B cell (primary cell): ENCODE data around the gene NOS1AP. TPM values are rescaled to one million over a fixed set of nuclear protein-coding genes. Genes with fewer than 3 reads are reported as not detected.

Experiments used
- ATAC-seq: fragments of 200-7000 bp; cut with Tn5 transposase; one replicate; pipeline ENCODE4 v1.10.0; 2021; ENCODE audit warnings: low read depth, mild to moderate bottlenecking, moderate number of reproducible peaks, moderate library complexity
- CTCF ChIA-PET: fragments of 350-600 bp; sonication (Branson Sonifier 250); formaldehyde crosslinking; loops from one replicate; lab custom pipeline; 2021; ENCODE audit warnings: antibody characterized with exemption, inconsistent platforms; lab: Charles Lee
- POLR2A ChIA-PET: fragments of 350-600 bp; sonication (Branson Sonifier 250); formaldehyde crosslinking; loops from one replicate; lab custom pipeline; 2021; ENCODE audit warnings: antibody characterized with exemption; lab: Charles Lee
- DNase-seq: peaks from one replicate; pipeline ENCODE4 v3.0.0; 2013
- H2AFZ ChIP-seq: 2 replicates; pipeline ENCODE4 v1.6.1; 2012; ENCODE audit warnings: mild to moderate bottlenecking, low read depth, low read length; ENCODE audit not compliant: insufficient read depth, poor library complexity, severe bottlenecking
- H3K27ac ChIP-seq, 2 donors: 1 replicate in 1 of 2; 2 replicates in 1 of 2; pipeline ENCODE4 v1.5.1; 2012 to 2013; ENCODE audit warnings: low read length in 2 of 2, mild to moderate bottlenecking in 2 of 2, moderate library complexity in 1 of 2
- H3K27me3 ChIP-seq, 4 experiments: fragments of 200-600 bp in 1 of 4; sonication (generic) in 1 of 4; replicated peaks in 1 of 4; 1 replicate in 2 of 4; 2 replicates in 2 of 4; pipeline versions ENCODE4 v1.6.1 to v1.7.0; 2013 to 2016; ENCODE audit warnings: low read length in 3 of 4, mild to moderate bottlenecking in 2 of 4, mixed read lengths in 1 of 4, moderate library complexity in 1 of 4; ENCODE audit not compliant: insufficient read depth in 4 of 4, control insufficient read depth in 3 of 4; ENCODE audit errors: control extremely low read depth in 1 of 4
- H3K36me3 ChIP-seq, 2 experiments: replicated peaks in 1 of 2; 1 replicate in 1 of 2; 2 replicates in 1 of 2; pipeline versions ENCODE4 v1.6.1 to v1.7.1; 2013; ENCODE audit warnings: low read length in 1 of 2; ENCODE audit not compliant: insufficient read depth in 2 of 2, control insufficient read depth in 1 of 2; ENCODE audit errors: control extremely low read depth in 1 of 2, extremely low read depth in 1 of 2
- H3K4me1 ChIP-seq, 2 donors: fragments of 200-600 bp in 1 of 2; sonication (generic) in 1 of 2; 1 replicate in 1 of 2; 2 replicates in 1 of 2; pipeline versions ENCODE4 v1.5.1 to v1.6.1; 2013 to 2017; ENCODE audit warnings: low read length in 2 of 2; ENCODE audit not compliant: control insufficient read depth in 2 of 2, insufficient read depth in 2 of 2
- H3K4me2 ChIP-seq: replicated peaks from 2 replicates; pipeline ENCODE3; 2012; ENCODE audit warnings: mild to moderate bottlenecking, low read depth, low read length; ENCODE audit not compliant: poor library complexity, severe bottlenecking
- H3K4me3 ChIP-seq, 5 experiments: fragments of 200-600 bp in 1 of 5; sonication (generic) in 1 of 5; 1 replicate in 3 of 5; 2 replicates in 2 of 5; pipeline versions ENCODE4 v1.5.1 to v1.7.0; 2011 to 2016; ENCODE audit warnings: low read length in 4 of 5, mild to moderate bottlenecking in 4 of 5, low read depth in 2 of 5, control low read depth in 1 of 5, moderate library complexity in 1 of 5; ENCODE audit not compliant: insufficient read depth in 1 of 5; ENCODE audit errors: control extremely low read depth in 1 of 5, extremely low read depth in 1 of 5
- H3K79me2 ChIP-seq: fragments of 200-600 bp; sonication (generic); one replicate; pipeline ENCODE4 v1.6.0; 2016; ENCODE audit warnings: low read length; ENCODE audit not compliant: control insufficient read depth, insufficient read depth
- H3K9ac ChIP-seq: fragments of 200-600 bp; sonication (generic); 2 replicates; pipeline ENCODE4 v1.6.1; 2017; ENCODE audit warnings: mild to moderate bottlenecking, low read length, moderate library complexity
- H3K9me3 ChIP-seq, 3 donors: one replicate each; pipeline versions ENCODE4 v1.6.1 to v1.7.1; 2013; ENCODE audit warnings: low read length in 2 of 3; ENCODE audit not compliant: control insufficient read depth in 2 of 3, insufficient read depth in 1 of 3; ENCODE audit errors: control extremely low read depth in 1 of 3
- H4K20me1 ChIP-seq: 2 replicates; pipeline ENCODE4 v1.6.0; 2012; ENCODE audit warnings: mild to moderate bottlenecking, low read length; ENCODE audit not compliant: insufficient read depth, control insufficient read depth, poor library complexity, severe bottlenecking
- H3K27ac Mint-ChIP-seq: one replicate; pipeline ENCODE4 v1.8.0; 2021; ENCODE audit warnings: mixed read lengths
- H3K27me3 Mint-ChIP-seq: one replicate; pipeline ENCODE4 v1.8.0; 2021; ENCODE audit warnings: mixed read lengths
- H3K4me1 Mint-ChIP-seq: one replicate; pipeline ENCODE4 v1.8.0; 2021; ENCODE audit warnings: mixed read lengths
- H3K4me3 Mint-ChIP-seq: one replicate; pipeline ENCODE4 v1.8.0; 2021; ENCODE audit warnings: mixed read lengths
- H3K9me3 Mint-ChIP-seq: one replicate; pipeline ENCODE4 v1.8.0; 2022; ENCODE audit warnings: mixed read lengths; ENCODE audit not compliant: insufficient read depth
- CTCF ChIP-seq: fragments of 200-600 bp; IDR thresholded peaks from one replicate; pipeline ENCODE4 v1.8.0; 2022; ENCODE audit warnings: antibody characterized with exemption, mild to moderate bottlenecking
- EZH2 ChIP-seq: IDR thresholded peaks from 2 replicates; pipeline ENCODE4 v1.6.1; 2012; ENCODE audit warnings: borderline replicate concordance, low read depth, mild to moderate bottlenecking, moderate library complexity, low read length; ENCODE audit not compliant: insufficient read depth, poor library complexity, severe bottlenecking
- WGBS: methylation state at CpG from one replicate; pipeline ENCODE4 v1.1.5; 2013; ENCODE audit warnings: missing lambda C conversion rate; ENCODE audit not compliant: insufficient coverage; 5-methylcytosine and 5-hydroxymethylcytosine counted together
- intact Hi-C: fragments of 100-400 bp; cut with micrococcal nuclease; formaldehyde crosslinking; loops from one replicate; pipeline ENCODE4 v1.10.0; 2022
- polyA plus RNA-seq: library from polyadenylated mRNA; depleted of rRNA; stranded (reverse); fragments of >200 nt; gene quantifications from 2 replicates; pipeline ENCODE4 v1.2.3, GENCODE V29; 2012
- total RNA-seq, 2 donors: library from RNA; stranded (reverse); fragments of 120-200 nt in 1 of 2; gene quantifications; 1 replicate in 1 of 2; 2 replicates in 1 of 2; pipeline versions ENCODE4 v1.2.3 to v1.2.4, GENCODE V29; 2013 to 2022

NOS1AP gene
- total and polyA plus RNA-seq, 2 donors (not counting 1 experiment from before 2014, with no cell fraction given), result 0.32 TPM; not detected in 1

- intact Hi-C loops, result no loop called here
- POLR2A ChIA-PET, result no interaction called here
Observed at GRCh38 chr1:162304736-162305135, 235.2 kb downstream of the NOS1AP start.

GRCh38 chr1:162305969-162306368, 236.5 kb downstream of the NOS1AP start:
- H3K36me3 ChIP-seq, result no peaks in the 10 kb centered on the region
- H4K20me1 ChIP-seq, result no peaks in the 10 kb centered on the region
- H3K79me2 ChIP-seq, result no peaks in the 10 kb centered on the region
- peaks cover 0 to 13% (median 8%) of the 10 kb centered on the region in 3 donors for H3K9me3 ChIP-seq
- H3K9ac ChIP-seq, result no peak overlapping the region
- intact Hi-C loops, result no loop called here
- H3K4me3 ChIP-seq, result no peak overlapping the region
- POLR2A ChIA-PET, result no interaction called here
- no peaks in the 10 kb centered on the region for H3K4me1 ChIP-seq
- TF ChIP-seq EZH2 (no peak), CTCF (no peak)
- no peak overlapping the region for H2AFZ ChIP-seq
- no peak for DNase-seq
- peaks cover 15% of the 10 kb centered on the region for H3K27me3 Mint-ChIP-seq
- H3K4me1 Mint-ChIP-seq, result no peaks in the 10 kb centered on the region
- no peaks in the 10 kb centered on the region for H3K27me3 ChIP-seq
- H3K9me3 Mint-ChIP-seq, result peaks cover 9% of the 10 kb centered on the region
- no peak overlapping the region for H3K27ac Mint-ChIP-seq
- no peak overlapping the region for H3K4me2 ChIP-seq
- ATAC-seq, result no peak
- CTCF ChIA-PET, result no interaction called here
- H3K4me3 Mint-ChIP-seq, result no peak overlapping the region
- H3K27ac ChIP-seq, result no peak overlapping the region
- 100% methylated on average over 1 of the region's 1 CpG for WGBS

More at GRCh38 chr1:162304736-162305135, 235.2 kb downstream of the NOS1AP start:
- H3K79me2 ChIP-seq, result no peaks in the 10 kb centered on the region
- no peak overlapping the region for H2AFZ ChIP-seq
- DNase-seq (no peak), ATAC-seq (no peak)
- H3K36me3 ChIP-seq, result no peaks in the 10 kb centered on the region
- peaks cover 0 to 5% (median 0%) of the 10 kb centered on the region in 4 experiments for H3K27me3 ChIP-seq
- Mint-ChIP-seq H3K4me1 (no peaks in the 10 kb centered on the region), H3K27me3 (peaks cover 14% of the 10 kb centered on the region), H3K27ac (no peak overlapping the region), H3K4me3 (no peak overlapping the region), H3K9me3 (peaks cover 9% of the 10 kb centered on the region)
- H3K4me3 ChIP-seq, result no peak overlapping the region
- H3K27ac ChIP-seq, result no peak overlapping the region
- CTCF ChIA-PET, result no interaction called here
- H3K4me1 ChIP-seq, result no peaks in the 10 kb centered on the region
- WGBS, result no CpG with 5 or more reads among the region's 2 CpGs
- no peaks in the 10 kb centered on the region for H4K20me1 ChIP-seq
- no peak overlapping the region for H3K9ac ChIP-seq
- TF ChIP-seq EZH2, result no peak
- TF ChIP-seq CTCF, result no peak
- H3K9me3 ChIP-seq, result peaks cover 0 to 13% (median 8%) of the 10 kb centered on the region in 3 donors
- H3K4me2 ChIP-seq, result no peak overlapping the region
